HG02852 (cell line): ENCODE measurements around the gene MVB12A.

Source experiments
- ATAC-seq: cut with Tn5 transposase; IDR thresholded peaks from one replicate; pipeline ENCODE4 v1.9.1; 2021; ENCODE audit warnings: mild to moderate bottlenecking, moderate library complexity; ENCODE audit not compliant: unreplicated experiment

Gene MVB12A

DNA sequence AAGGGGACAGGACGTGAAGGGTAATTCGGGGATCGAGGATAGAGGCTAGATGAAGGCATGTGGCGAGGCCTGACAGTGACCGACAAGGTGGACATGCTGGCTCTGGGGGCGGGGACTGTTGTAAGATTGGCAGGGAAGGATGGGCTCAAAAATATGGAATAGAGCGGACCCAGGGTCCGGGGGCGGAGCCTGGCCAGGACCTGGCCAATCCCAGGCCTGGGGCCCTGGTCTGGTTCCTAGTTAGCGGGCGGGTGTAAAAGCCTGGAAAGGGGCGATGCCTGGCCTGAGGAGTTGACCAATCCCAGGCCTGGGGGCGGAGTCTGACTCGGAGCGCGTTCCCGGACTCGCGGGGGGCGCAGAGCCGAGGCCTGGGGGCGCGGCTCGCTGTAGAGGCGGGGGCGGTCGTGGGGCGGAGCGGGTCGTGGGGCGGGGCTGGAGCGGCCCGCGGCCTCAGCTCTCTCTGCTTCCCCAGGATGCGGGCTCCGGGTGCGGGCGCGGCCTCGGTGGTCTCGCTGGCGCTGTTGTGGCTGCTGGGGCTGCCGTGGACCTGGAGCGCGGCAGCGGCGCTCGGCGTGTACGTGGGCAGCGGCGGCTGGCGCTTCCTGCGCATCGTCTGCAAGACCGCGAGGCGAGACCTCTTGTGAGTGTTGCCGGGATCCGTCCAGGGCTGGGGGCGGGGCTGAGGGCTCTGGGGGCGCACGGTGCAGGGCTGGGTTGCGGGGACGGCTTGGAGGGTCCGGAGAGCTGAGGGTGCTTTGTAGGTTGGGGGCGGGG is 50.4 kb downstream of the MVB12A start, which contains the start of gene SLC27A1:
Gene SLC27A1, plus strand, starts transcription at position 457 of the 774 bp plus-strand sequence. Its CDS starts 17 bp downstream, at position 474.
- ATAC-seq: peak; percentile 77

DNA sequence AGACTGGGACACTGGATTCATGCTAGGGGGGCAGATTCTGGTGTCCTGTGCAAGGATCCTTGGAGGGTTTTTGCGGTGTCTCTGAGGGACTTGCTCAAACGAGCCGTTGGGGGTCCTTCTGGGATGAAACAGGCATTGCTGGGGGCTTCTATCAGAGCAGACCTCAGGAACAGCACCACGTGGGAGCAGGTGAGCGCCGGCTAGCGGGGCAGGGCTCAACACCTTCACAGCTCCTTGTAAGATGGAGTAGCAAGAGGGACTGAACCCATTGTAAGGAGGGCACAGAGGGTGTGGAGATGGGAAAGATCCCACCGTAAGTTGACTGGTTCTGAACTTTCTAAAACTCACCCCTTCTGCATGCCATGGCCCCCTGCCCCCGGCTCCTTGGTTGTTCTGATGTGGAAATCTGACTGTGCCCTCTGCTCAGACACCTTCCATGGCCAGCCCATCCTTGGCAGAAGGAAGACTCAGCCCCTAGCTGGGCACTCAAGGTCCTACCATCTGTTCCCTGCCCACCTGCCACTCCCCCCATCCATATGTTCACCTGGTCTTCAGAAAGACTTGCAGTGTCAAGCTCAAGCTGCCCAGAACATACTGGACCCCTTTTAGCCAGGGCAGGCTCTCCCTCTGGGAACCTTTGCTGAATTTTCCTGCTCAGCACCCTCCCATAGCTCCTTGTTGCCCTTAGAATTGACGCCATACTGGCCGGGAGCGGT is 51.7 kb downstream of the MVB12A start:
- no peak for ATAC-seq

GRCh38 chr19:17473041-17473440 is 53.2 kb downstream of the MVB12A start:
- no peak for ATAC-seq
